HG02852 (cell line): ENCODE measurements around the gene ASCL3.
"Not testable (repeated sequence)": the region's sequence is repeated elsewhere in the genome, so short reads cannot be mapped to it uniquely, and the experiment has no call there.

Experiments
- ATAC-seq: cut with Tn5 transposase; IDR thresholded peaks from one replicate; pipeline ENCODE4 v1.9.1; 2021; ENCODE audit warnings: mild to moderate bottlenecking, moderate library complexity; ENCODE audit not compliant: unreplicated experiment

ASCL3 gene

DNA sequence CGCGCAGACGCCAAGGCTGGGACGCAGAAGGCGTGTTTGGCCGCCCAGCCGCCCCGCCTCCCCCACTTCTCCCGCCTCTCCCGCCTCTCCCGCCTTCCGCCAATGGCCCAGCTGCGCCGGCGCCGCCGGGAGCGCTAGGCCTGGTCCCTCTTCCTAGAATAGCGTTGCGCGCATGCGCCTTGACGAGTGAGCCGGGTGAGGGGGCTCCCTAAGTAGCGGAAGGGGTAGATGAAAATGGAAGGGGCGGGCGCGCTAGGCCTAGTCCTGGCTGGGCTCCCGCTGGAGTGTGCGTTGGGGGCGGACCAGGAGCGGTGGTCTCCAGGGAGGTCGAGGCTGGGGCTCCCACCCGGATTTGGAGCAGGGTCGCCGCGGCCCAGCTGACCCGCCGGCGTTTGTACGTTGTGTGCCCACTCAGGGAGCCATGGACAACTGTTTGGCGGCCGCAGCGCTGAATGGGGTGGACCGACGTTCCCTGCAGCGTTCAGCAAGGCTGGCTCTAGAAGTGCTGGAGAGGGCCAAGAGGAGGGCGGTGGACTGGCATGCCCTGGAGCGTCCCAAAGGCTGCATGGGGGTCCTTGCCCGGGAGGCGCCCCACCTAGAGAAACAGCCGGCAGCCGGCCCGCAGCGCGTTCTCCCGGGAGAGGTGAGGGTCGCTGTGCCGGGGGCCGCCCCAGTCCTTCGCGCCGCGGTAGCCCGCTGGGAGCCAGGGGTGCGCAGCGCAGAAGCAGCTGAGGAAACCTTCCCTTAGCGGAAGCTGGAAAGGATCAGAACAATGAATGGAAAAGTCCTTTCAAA is 31.6 kb downstream of the ASCL3 start, which contains the start of gene AKIP1:
Gene AKIP1, plus strand, starts transcription at position 161 of the 795 bp plus-strand sequence. Its CDS starts 261 bp downstream, at position 422.
- peak; percentile 77 for ATAC-seq

DNA sequence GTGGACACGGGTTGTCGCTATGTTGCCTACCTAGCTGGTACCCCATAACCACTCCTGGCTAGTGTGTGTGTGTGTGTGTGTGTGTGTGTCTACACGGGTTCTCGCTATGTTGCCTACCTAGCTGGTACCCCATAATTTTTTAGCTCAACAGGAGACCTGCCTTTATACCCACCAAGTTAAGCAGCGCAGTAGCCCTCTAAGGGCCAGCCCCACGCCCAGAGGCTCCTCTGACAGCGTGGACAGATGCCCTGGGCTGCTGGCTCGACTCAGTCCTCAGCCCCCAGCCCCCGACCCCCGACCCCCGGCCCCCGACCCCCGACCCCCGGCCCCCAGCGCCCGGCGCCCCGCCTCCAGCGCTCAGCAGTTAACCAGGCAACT is 32.2 kb downstream of the ASCL3 start:
- peak; percentile 9 for ATAC-seq

DNA sequence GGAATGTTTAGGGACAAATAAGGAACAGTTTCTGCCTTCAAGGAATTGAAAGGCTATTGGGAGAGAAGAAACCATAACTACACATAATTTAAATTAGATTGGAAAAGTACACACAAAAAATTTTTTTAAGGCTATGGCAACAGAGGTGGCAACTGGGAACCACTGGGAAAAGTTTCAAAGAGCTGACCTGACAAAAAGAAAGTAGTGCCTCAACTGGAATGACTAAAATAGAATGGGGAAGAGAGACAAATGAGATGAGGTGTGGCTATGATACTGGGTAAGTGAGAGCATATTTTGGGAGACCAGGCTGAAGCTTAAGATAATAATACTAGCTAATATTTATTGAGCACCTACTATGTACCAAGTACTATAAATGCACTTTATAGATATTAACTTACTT is 34.7 kb downstream of the ASCL3 start:
- ATAC-seq = no peak

DNA sequence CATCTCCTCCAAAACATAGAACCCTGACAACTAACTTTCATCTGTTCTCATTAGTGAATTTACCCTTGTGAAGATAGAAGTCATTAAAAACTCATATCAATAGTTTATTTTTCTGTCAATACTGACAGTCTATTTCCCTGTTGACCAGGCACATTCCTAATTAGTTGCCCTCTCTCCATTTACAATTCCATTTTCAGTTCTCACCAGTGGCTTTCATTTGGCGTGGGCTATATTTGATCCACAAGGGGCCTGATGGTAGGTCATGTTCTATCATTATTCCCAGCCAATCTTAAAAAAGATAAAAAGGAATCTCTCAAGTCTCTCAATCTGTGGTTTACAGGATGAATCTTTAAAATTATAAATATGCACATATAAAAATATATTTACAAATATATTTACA is 35.7 kb downstream of the ASCL3 start:
- ATAC-seq = no peak

DNA sequence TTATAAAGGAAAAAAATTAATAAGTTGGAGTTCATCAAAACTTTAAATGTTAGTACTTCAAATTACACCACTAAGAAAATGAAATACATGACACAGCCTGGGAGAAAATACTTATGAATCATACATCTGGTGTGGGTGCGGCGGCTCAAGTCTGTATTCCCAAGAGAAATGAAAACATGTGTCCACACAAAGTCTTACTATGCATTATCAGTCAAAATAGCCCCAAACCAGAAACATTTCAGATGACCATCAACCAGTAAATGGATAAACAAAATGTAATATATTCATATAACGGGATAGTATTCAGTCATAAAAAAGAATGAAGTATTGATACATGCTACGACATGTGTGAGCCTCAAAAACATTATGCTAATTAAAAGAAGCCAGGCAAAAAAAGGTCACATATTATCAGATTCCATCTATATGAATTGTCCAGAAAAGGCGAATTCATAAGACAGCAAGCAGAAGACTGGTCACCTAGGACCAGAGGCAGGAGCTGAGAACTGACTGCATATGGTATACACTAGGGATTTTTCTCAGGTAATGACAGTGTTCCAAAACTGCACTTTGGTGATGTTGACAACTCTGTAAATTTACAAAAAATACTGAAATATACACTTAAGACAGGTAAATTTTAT is 37.2 kb downstream of the ASCL3 start:
- no peak for ATAC-seq

DNA sequence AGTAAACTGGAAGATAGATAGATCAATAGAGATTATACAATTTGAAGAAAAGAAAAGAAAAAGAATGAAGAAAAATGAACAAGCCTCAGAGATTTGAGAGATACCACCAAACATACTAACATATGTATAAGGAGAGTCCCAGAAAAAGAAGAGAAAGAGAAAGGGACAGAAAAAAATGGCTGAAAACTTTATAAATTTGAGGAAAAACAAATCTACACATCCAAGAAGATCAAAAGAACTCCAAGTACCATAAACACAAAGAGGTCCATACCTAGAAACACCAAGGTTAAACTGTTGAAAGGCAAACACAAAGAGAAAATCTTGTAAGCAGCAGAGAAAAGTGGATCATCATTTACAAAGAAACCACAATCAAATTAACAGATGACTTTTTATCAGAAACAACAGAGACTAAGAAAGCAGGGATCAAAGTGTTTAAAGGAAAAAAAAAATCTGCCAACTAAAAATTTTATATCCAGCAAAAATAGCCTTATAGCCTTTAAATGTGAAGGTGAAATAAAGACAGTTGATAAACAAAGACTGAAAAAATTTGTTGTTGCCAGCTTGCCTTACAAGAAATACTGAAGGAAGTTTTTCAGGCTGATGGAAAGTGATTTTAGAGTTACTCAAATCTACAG is 43.6 kb downstream of the ASCL3 start:
- ATAC-seq = no peak

DNA sequence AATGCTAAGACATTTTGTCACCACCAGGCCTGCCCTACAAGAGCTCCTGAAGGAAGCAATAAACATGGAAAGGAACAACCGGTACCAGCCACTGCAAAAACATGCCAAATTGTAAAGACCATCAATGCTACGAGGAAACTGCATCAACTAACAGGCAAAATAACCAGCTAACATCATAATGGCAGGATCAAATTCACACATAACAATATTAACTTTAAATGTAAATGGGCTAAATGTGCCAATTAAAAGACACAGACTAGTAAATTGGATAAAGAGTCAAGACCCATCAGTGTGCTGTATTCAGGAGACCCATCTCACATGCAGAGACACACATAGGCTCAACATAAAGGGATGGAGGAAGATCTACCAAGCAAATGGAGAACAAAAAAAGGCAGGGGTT is 51.6 kb downstream of the ASCL3 start:
- ATAC-seq = not testable (repeated sequence)
